ENCODE data around the gene FIG4.

DNA sequence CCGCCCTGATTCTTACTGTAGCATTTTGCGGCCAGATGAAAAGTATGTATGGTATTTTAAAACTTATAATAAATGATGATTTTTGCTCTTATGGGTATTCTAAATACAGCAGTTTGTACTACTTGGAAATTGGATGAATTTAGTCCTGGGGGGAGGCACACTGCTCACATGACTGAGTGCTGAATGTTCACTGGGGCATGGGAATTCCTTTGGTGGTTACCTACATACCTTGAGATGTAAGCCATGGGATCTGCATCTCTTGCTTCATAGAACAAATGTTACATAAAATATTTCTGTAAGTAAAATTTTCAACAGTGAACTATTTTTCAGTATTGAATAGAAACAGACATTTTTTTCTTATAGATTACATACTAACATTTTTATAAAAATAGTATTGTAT lies 71.1 kb downstream of the FIG4 start:
- no peak for TF ChIP-seq EZH2phosphoT487 (IDR thresholded peaks at IDR 0.05; ENCODE audit: borderline replicate concordance)
- TF ChIP-seq, protein P1, sequence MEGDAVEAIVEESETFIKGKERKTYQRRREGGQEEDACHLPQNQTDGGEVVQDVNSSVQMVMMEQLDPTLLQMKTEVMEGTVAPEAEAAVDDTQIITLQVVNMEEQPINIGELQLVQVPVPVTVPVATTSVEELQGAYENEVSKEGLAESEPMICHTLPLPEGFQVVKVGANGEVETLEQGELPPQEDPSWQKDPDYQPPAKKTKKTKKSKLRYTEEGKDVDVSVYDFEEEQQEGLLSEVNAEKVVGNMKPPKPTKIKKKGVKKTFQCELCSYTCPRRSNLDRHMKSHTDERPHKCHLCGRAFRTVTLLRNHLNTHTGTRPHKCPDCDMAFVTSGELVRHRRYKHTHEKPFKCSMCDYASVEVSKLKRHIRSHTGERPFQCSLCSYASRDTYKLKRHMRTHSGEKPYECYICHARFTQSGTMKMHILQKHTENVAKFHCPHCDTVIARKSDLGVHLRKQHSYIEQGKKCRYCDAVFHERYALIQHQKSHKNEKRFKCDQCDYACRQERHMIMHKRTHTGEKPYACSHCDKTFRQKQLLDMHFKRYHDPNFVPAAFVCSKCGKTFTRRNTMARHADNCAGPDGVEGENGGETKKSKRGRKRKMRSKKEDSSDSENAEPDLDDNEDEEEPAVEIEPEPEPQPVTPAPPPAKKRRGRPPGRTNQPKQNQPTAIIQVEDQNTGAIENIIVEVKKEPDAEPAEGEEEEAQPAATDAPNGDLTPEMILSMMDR (conservative IDR thresholded peaks at IDR 0.05; ENCODE audit: low read length) = no peak
